Endothelial cell of umbilical vein (primary cell): ENCODE measurements around the gene STUM. TPM values are rescaled to one million over a fixed set of nuclear protein-coding genes. Genes with fewer than 3 reads are reported as not detected.

Experiments
- BruUV-seq: library from RNA; stranded (reverse); fragments of 400-500 nt; replicated peaks from 2 replicates; lab custom pipeline; 2021; lab: Mats Ljungman, UMichigan
- CTCF ChIA-PET: fragments of 300-600, 350-600 bp; sonication (Branson Sonifier 250); formaldehyde crosslinking; loops from one replicate; lab custom pipeline; 2021; ENCODE audit warnings: antibody characterized with exemption, inconsistent platforms; lab: Charles Lee
- POLR2A ChIA-PET: fragments of 300-600, 350-600 bp; sonication (Branson Sonifier 250); formaldehyde crosslinking; loops from one replicate; lab custom pipeline; 2021; ENCODE audit warnings: antibody characterized with exemption, inconsistent platforms; lab: Charles Lee
- DNase-seq: peaks from one replicate; pipeline ENCODE4 v3.0.0-alpha.2; 2011; ENCODE audit warnings: low read depth, low spot score
- FAIRE-seq: peaks from 2 replicates; lab custom pipeline; 2011; peaks lifted over from hg19 to GRCh38; lab: Jason Lieb, UNC
- H2AFZ ChIP-seq: 2 replicates; pipeline ENCODE4 v1.6.0; 2012; ENCODE audit warnings: low read depth, low read length, control low read depth, inconsistent platforms
- H3K27ac ChIP-seq: 2 replicates; pipeline ENCODE4 v1.5.1; 2011; ENCODE audit warnings: low read depth, mild to moderate bottlenecking, control low read depth, low read length, moderate library complexity; ENCODE audit not compliant: insufficient read depth
- H3K27me3 ChIP-seq, 2 experiments: 2 replicates each; pipeline versions ENCODE4 v1.6.0 to v1.6.1; 2011; ENCODE audit warnings: low read length in 2 of 2, mixed read lengths in 1 of 2; ENCODE audit not compliant: control insufficient read depth in 2 of 2, insufficient read depth in 2 of 2
- H3K36me3 ChIP-seq, 2 experiments: 2 replicates in 1 of 2; 3 replicates in 1 of 2; pipeline ENCODE4 v1.5.1; 2011; ENCODE audit warnings: low read length in 2 of 2, mild to moderate bottlenecking in 1 of 2, moderate library complexity in 1 of 2; ENCODE audit not compliant: control insufficient read depth in 2 of 2, insufficient read depth in 2 of 2; ENCODE audit errors: extremely low read depth in 1 of 2
- H3K4me1 ChIP-seq: 3 replicates; pipeline ENCODE4 v1.5.1; 2011; ENCODE audit warnings: mild to moderate bottlenecking, low read length; ENCODE audit not compliant: control insufficient read depth, insufficient read depth; ENCODE audit errors: extremely low read depth
- H3K4me2 ChIP-seq: 2 replicates; pipeline ENCODE4 v1.6.1; 2011; ENCODE audit warnings: low read length, control low read depth, mixed read lengths; ENCODE audit not compliant: insufficient read depth
- H3K4me3 ChIP-seq, 3 experiments: fragments of 200-600 bp in 1 of 3; sonication (generic), shearing (Covaris generic) in 1 of 3; replicated peaks in 1 of 3; 2 replicates each; pipeline ENCODE4 v1.5.1; 2011 to 2016; ENCODE audit warnings: control low read depth in 3 of 3, low read length in 3 of 3, mild to moderate bottlenecking in 2 of 3, inconsistent platforms in 1 of 3, low read depth in 1 of 3, moderate library complexity in 1 of 3; ENCODE audit not compliant: insufficient read depth in 1 of 3
- H3K79me2 ChIP-seq: 2 replicates; pipeline ENCODE4 v1.6.0; 2012; ENCODE audit warnings: low read length, inconsistent platforms; ENCODE audit not compliant: control insufficient read depth, insufficient read depth
- H3K9ac ChIP-seq: replicated peaks from 2 replicates; pipeline ENCODE3; 2011; ENCODE audit warnings: low read length, control low read depth; ENCODE audit not compliant: insufficient read depth; ENCODE audit errors: extremely low read depth
- H3K9me1 ChIP-seq: replicated peaks from 3 replicates; pipeline ENCODE4 v1.6.0; 2011; ENCODE audit warnings: mild to moderate bottlenecking, low read length; ENCODE audit not compliant: control insufficient read depth, insufficient read depth; ENCODE audit errors: extremely low read depth
- H3K9me3 ChIP-seq: replicated peaks from 2 replicates; pipeline ENCODE4 v1.5.1; 2012; ENCODE audit warnings: low read length, inconsistent platforms; ENCODE audit not compliant: control insufficient read depth, insufficient read depth
- H4K20me1 ChIP-seq: replicated peaks from 2 replicates; pipeline ENCODE3; 2011; ENCODE audit warnings: mild to moderate bottlenecking, low read length; ENCODE audit not compliant: control insufficient read depth, insufficient read depth; ENCODE audit errors: extremely low read depth
- EZH2 ChIP-seq: IDR thresholded peaks from 2 replicates; pipeline ENCODE4 v1.6.1; 2012; ENCODE audit warnings: borderline replicate concordance, low read depth, mild to moderate bottlenecking, moderate library complexity, low read length, inconsistent platforms; ENCODE audit not compliant: severe bottlenecking
- FOS ChIP-seq: IDR thresholded peaks from 2 replicates; pipeline ENCODE4 v1.6.1; 2011; ENCODE audit warnings: mild to moderate bottlenecking, low read length, moderate library complexity, borderline replicate concordance; ENCODE audit not compliant: insufficient read depth
- GATA2 ChIP-seq: IDR thresholded peaks from 2 replicates; pipeline ENCODE4 v1.7.0; 2011; ENCODE audit warnings: low read depth, mild to moderate bottlenecking, moderate library complexity, mixed read lengths, low read length; ENCODE audit not compliant: insufficient read length, insufficient read depth
- JUN ChIP-seq: IDR thresholded peaks from 2 replicates; pipeline ENCODE4 v1.6.1; 2011; ENCODE audit warnings: borderline replicate concordance, low read depth; ENCODE audit not compliant: insufficient read length, insufficient read depth
- MYC ChIP-seq: IDR thresholded peaks from one replicate; pipeline ENCODE4 v1.6.1; 2011; ENCODE audit warnings: mild to moderate bottlenecking, low read depth, low read length
- POLR2A ChIP-seq: IDR thresholded peaks from 2 replicates; pipeline ENCODE4 v1.6.1; 2012; ENCODE audit warnings: low read depth, mild to moderate bottlenecking, control low read depth, low read length
- POLR2AphosphoS5 ChIP-seq: IDR thresholded peaks from 2 replicates; pipeline ENCODE4 v1.6.1; 2012; ENCODE audit warnings: low read depth, mild to moderate bottlenecking, control low read depth, low read length, moderate library complexity; ENCODE audit not compliant: insufficient read depth
- dilution Hi-C: fragments of 300-500 bp; cut with MboI; formaldehyde crosslinking; loops from one replicate; pipeline ENCODE4 v1.15.0; 2019; ENCODE audit warnings: low sequenced_read_pairs; ENCODE audit not compliant: extremely low pct_ligation_motif_present
- intact Hi-C: fragments of 100-400 bp; cut with micrococcal nuclease; formaldehyde crosslinking; loops from one replicate; pipeline ENCODE4 v1.10.0; 2022
- polyA plus RNA-seq, 4 experiments: library from polyadenylated mRNA; depleted of rRNA in 3 of 4; stranded (reverse) in 3 of 4; unstranded in 1 of 4; fragments of >200 nt; gene quantifications; 2 replicates each; pipeline versions ENCODE4 v1.2.1 to v1.2.3, GENCODE V29; 2011 to 2012; ENCODE audit warnings: missing spikeins in 1 of 4
- total RNA-seq: library from RNA; stranded (reverse); gene quantifications from 2 replicates; pipeline ENCODE4 v1.2.3, GENCODE V29; 2021
- TF ChIP-seq, protein P1 (sequence below): IDR thresholded peaks from 2 replicates; pipeline ENCODE4 v1.6.1; 2011; ENCODE audit not compliant: insufficient read depth, insufficient read length
- TF ChIP-seq, protein P2 (sequence below), 2 donors: IDR thresholded peaks; 1 replicate in 1 of 2; 2 replicates in 1 of 2; pipeline ENCODE4 v1.5.1; 2011; ENCODE audit warnings: low read length in 2 of 2, mild to moderate bottlenecking in 2 of 2, moderate library complexity in 2 of 2, control low read depth in 1 of 2, inconsistent platforms in 1 of 2, low read depth in 1 of 2; ENCODE audit not compliant: insufficient read depth in 1 of 2; ENCODE audit errors: extremely low read depth in 1 of 2

STUM gene
- total and polyA plus RNA-seq, 2 donors (not counting 3 experiments of a cell fraction or from before 2014, with no cell fraction given) = not detected

DNA sequence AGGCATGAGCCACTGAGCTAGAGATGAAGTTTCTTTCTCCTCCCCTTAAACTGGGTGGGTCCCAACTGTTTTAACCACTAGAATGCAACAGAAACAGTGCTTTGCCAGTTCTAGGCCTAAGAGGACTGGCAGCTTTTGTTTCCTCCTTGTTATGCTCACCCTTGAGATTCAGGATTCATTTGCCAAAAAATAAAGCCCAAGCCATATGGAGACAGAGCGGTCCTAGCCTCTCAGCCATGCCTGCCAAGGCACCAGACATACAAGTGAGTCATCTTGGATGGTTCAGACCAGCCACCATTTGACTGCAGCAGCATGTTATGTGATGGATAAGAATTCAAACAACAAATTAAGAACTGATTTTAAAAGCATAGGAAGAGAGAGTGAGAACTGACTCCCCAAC lies 38.1 kb upstream of the STUM start:
- DNase-seq (no peak), FAIRE-seq (no peak)
- Histone ChIP-seq H3K27ac (no peak overlapping the region), H3K4me1 (no peaks in the 10 kb centered on the region), H3K9ac (no peak overlapping the region), H3K4me2 (no peak overlapping the region), H3K9me1 (no peaks in the 10 kb centered on the region), H3K4me3 (no peak overlapping the region), H3K36me3 (no peaks in the 10 kb centered on the region), H3K9me3 (no peaks in the 10 kb centered on the region), H3K79me2 (no peaks in the 10 kb centered on the region), H2AFZ (no peak overlapping the region), H4K20me1 (no peaks in the 10 kb centered on the region), H3K27me3 (peaks cover 5 to 10% of the 10 kb centered on the region in 2 experiments)
- TF ChIP-seq MYC = no peak
- TF ChIP-seq, protein P1, sequence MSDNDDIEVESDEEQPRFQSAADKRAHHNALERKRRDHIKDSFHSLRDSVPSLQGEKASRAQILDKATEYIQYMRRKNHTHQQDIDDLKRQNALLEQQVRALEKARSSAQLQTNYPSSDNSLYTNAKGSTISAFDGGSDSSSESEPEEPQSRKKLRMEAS = no peak
- TF ChIP-seq, protein P2, sequence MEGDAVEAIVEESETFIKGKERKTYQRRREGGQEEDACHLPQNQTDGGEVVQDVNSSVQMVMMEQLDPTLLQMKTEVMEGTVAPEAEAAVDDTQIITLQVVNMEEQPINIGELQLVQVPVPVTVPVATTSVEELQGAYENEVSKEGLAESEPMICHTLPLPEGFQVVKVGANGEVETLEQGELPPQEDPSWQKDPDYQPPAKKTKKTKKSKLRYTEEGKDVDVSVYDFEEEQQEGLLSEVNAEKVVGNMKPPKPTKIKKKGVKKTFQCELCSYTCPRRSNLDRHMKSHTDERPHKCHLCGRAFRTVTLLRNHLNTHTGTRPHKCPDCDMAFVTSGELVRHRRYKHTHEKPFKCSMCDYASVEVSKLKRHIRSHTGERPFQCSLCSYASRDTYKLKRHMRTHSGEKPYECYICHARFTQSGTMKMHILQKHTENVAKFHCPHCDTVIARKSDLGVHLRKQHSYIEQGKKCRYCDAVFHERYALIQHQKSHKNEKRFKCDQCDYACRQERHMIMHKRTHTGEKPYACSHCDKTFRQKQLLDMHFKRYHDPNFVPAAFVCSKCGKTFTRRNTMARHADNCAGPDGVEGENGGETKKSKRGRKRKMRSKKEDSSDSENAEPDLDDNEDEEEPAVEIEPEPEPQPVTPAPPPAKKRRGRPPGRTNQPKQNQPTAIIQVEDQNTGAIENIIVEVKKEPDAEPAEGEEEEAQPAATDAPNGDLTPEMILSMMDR (IDR thresholded peaks at IDR 0.05; ENCODE audit: extremely low read depth in 1 of 2, insufficient read depth in 1 of 2, low read depth in 1 of 2, low read length in 2 of 2) = no peak
- TF ChIP-seq GATA2 = no peak
- TF ChIP-seq POLR2A = no peak
- TF ChIP-seq EZH2 = no peak
- no peak for TF ChIP-seq FOS
- no peak for TF ChIP-seq JUN
- no peak for TF ChIP-seq POLR2AphosphoS5
- ChIA-PET POLR2A (no interaction called here), CTCF (no interaction called here)
- dilution Hi-C loops = no loop called here
- intact Hi-C loops = no loop called here
- BruUV-seq = no TSS peak
